ENCODE results near the gene TAL1. TPM values are rescaled to one million over a fixed set of nuclear protein-coding genes. Genes with fewer than 3 reads are reported as not detected.

TAL1 gene
- total RNA-seq, 1 experiment from 2014 or later = not detected

DNA sequence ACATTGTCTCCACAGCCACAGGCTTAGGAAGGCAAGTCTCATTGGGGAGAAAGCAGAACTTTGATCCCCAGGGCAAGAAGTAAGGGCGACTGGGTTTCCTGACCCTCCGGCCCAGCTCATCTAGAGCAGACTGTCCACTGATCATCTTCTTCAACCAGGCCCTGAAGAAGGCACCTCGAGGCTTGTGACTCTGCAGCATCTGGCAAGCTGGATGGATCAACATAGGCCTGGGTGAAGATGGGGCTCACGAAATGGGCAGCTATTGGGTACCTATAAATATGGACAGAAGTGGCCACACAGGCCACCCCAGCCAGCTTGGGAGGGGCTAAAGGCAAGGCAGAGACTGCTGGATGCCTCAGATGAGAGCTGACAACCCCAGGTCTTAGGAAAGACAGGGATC, 13.0 kb downstream of the TAL1 start:
- H3K4ac ChIP-seq (ENCODE audit: low read depth, low read length) = no peak overlapping the region
- H3K79me1 ChIP-seq (ENCODE audit: insufficient read depth, low read depth, low read length, poor library complexity, severe bottlenecking) = no peaks in the 10 kb centered on the region
- no peaks in the 10 kb centered on the region for H4K20me1 ChIP-seq (ENCODE audit: control insufficient read depth, insufficient read depth, insufficient read length)
- no peak overlapping the region for H2AFZ ChIP-seq (ENCODE audit: low read length)
- H4K91ac ChIP-seq (ENCODE audit: insufficient read length, low read depth, low read length) = no peak overlapping the region
- H3K4me2 ChIP-seq (ENCODE audit: insufficient read depth, insufficient read length, low read length) = no peak overlapping the region
- no peaks in the 10 kb centered on the region for H3K23me2 ChIP-seq (ENCODE audit: insufficient read length, low read depth, low read length, poor library complexity, severe bottlenecking)
- no peaks in the 10 kb centered on the region for H3K9me3 Mint-ChIP-seq
- H3K27ac ChIP-seq (ENCODE audit: insufficient read length, low read depth, low read length) = no peak overlapping the region
- H3K4me1 Mint-ChIP-seq = no peaks in the 10 kb centered on the region
- H2BK12ac ChIP-seq (ENCODE audit: insufficient read length, low read depth, low read length) = no peak overlapping the region
- no peaks in the 10 kb centered on the region for H3K9me3 ChIP-seq (ENCODE audit: control insufficient read depth, low read depth, low read length)
- H3K14ac ChIP-seq (ENCODE audit: insufficient read depth, low read length) = no peak overlapping the region
- no peaks in the 10 kb centered on the region for H3K79me2 ChIP-seq (ENCODE audit: insufficient read depth, low read length)
- H3K27ac Mint-ChIP-seq = no peak overlapping the region
- H2AK5ac ChIP-seq (ENCODE audit: insufficient read length, low read length) = no peak overlapping the region
- no peak overlapping the region for H3K18ac ChIP-seq (ENCODE audit: insufficient read length, low read depth, low read length)
- no peaks in the 10 kb centered on the region for H3K36me3 Mint-ChIP-seq (ENCODE audit: insufficient read depth in 1 of 3, low read depth in 3 of 3)
- H3K4me1 ChIP-seq (ENCODE audit: insufficient read depth, low read length) = no peaks in the 10 kb centered on the region; the same call in 1 of the 2 replicates
- no peak overlapping the region for H2BK15ac ChIP-seq (ENCODE audit: low read depth, low read length)
- no peak overlapping the region for H3K56ac ChIP-seq (ENCODE audit: insufficient read length, low read depth, low read length)
- no peak overlapping the region for H3K9ac ChIP-seq (ENCODE audit: extremely low read depth, insufficient read length, low read length)
- H2BK20ac ChIP-seq (ENCODE audit: low read depth, low read length, poor library complexity, severe bottlenecking) = no peak overlapping the region
- DNase-seq = no peak
- H3K4me3 Mint-ChIP-seq = no peak overlapping the region
- no peak overlapping the region for H3T11ph ChIP-seq (ENCODE audit: low read length)
- no peak overlapping the region for H2BK5ac ChIP-seq (ENCODE audit: insufficient read length, low read length)
- no peak overlapping the region for H2BK120ac ChIP-seq (ENCODE audit: low read depth, low read length, poor library complexity, severe bottlenecking)
- H3K23ac ChIP-seq (ENCODE audit: insufficient read length, low read depth, low read length) = no peak overlapping the region
- peaks cover 40% of the 10 kb centered on the region for H3K27me3 Mint-ChIP-seq (ENCODE audit: low read depth)
- no CpG with 5 or more reads among the region's 4 CpGs for WGBS (ENCODE audit: extremely low coverage, insufficient read length, low lambda C conversion rate)
- TF ChIP-seq, protein P1, sequence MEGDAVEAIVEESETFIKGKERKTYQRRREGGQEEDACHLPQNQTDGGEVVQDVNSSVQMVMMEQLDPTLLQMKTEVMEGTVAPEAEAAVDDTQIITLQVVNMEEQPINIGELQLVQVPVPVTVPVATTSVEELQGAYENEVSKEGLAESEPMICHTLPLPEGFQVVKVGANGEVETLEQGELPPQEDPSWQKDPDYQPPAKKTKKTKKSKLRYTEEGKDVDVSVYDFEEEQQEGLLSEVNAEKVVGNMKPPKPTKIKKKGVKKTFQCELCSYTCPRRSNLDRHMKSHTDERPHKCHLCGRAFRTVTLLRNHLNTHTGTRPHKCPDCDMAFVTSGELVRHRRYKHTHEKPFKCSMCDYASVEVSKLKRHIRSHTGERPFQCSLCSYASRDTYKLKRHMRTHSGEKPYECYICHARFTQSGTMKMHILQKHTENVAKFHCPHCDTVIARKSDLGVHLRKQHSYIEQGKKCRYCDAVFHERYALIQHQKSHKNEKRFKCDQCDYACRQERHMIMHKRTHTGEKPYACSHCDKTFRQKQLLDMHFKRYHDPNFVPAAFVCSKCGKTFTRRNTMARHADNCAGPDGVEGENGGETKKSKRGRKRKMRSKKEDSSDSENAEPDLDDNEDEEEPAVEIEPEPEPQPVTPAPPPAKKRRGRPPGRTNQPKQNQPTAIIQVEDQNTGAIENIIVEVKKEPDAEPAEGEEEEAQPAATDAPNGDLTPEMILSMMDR (conservative IDR thresholded peaks at IDR 0.05) = no peak
- H4K8ac ChIP-seq (replicated peaks; ENCODE audit: insufficient read length, low read depth, low read length) = no peak overlapping the region
- H3K27me3 ChIP-seq (ENCODE audit: insufficient read depth, low read length) = peaks cover 42% of the 10 kb centered on the region
- H4K5ac ChIP-seq (ENCODE audit: insufficient read length, low read depth, low read length) = no peak overlapping the region
